HepG2 (cell line): ENCODE results near the gene ATP2A2. TPM values are rescaled to one million over a fixed set of nuclear protein-coding genes. Genes with fewer than 3 reads are reported as not detected.

Source experiments
- NR0B2 ChIP-seq: sonication (generic); formaldehyde crosslinking; IDR thresholded peaks from 2 replicates; pipeline ENCODE4 v1.4.0; 2020; ENCODE audit warnings: mild to moderate bottlenecking, missing genetic modification reagents
- TCF7 ChIP-seq: sonication (generic); IDR thresholded peaks from 2 replicates; pipeline ENCODE4 v1.6.1; 2016; ENCODE audit warnings: antibody characterized with exemption, low read depth
- TEAD2 ChIP-seq: sonication (generic); formaldehyde crosslinking; IDR thresholded peaks from 2 replicates; pipeline ENCODE4 v1.9.0; 2021; ENCODE audit warnings: missing genetic modification reagents
- U2AF1 ChIP-seq: fragments of 200-400 bp; formaldehyde crosslinking; optimal IDR thresholded peaks from 2 replicates; pipeline ENCODE3; 2017; ENCODE audit warnings: mild to moderate bottlenecking, low read depth, low read length
- ZFP36L1 ChIP-seq: sonication (generic); formaldehyde crosslinking; IDR thresholded peaks from 2 replicates; pipeline ENCODE4 v1.8.0; 2022; ENCODE audit warnings: mild to moderate bottlenecking, missing genetic modification reagents, moderate library complexity
- ZNF276 ChIP-seq: sonication (generic); formaldehyde crosslinking; IDR thresholded peaks from 2 replicates; pipeline ENCODE4 v1.4.0; 2020; ENCODE audit warnings: mild to moderate bottlenecking, low read depth, missing genetic modification reagents
- ZNF317 ChIP-seq: sonication (generic); formaldehyde crosslinking; IDR thresholded peaks from 2 replicates; pipeline ENCODE4 v1.5.0; 2020; ENCODE audit warnings: mild to moderate bottlenecking, missing genetic modification reagents
- ZNF460 ChIP-seq: sonication (generic); formaldehyde crosslinking; IDR thresholded peaks from 2 replicates; pipeline ENCODE4 v1.5.1; 2020; ENCODE audit warnings: missing genetic modification reagents, mild to moderate bottlenecking, borderline replicate concordance
- ZNF644 ChIP-seq: IDR thresholded peaks from 2 replicates; pipeline ENCODE4 v1.6.1; 2016; ENCODE audit warnings: low read depth
- ZSCAN25 ChIP-seq: sonication (generic); formaldehyde crosslinking; IDR thresholded peaks from 2 replicates; pipeline ENCODE4 v1.8.0; 2022; ENCODE audit warnings: mild to moderate bottlenecking, missing genetic modification reagents
- polyA plus RNA-seq, 8 experiments: library from polyadenylated mRNA; depleted of rRNA in 3 of 8; stranded (reverse) in 7 of 8; unstranded in 1 of 8; fragments of >200 nt; fragmentation: Illumina TruSeq in 4 of 8; extraction: Trizol in 4 of 8; gene quantifications; 2 replicates each; pipeline versions ENCODE4 v1.2.1 to v1.2.3, GENCODE V29; 2011 to 2016; ENCODE audit warnings: low read depth in 4 of 8, missing spikeins in 1 of 8, mixed read lengths in 1 of 8; ENCODE audit not compliant: insufficient read depth in 1 of 8
- total RNA-seq, 5 experiments: library from RNA; depleted of rRNA; stranded (reverse); fragments of >200 nt; fragmentation: Illumina TruSeq; extraction: Trizol; gene quantifications; 2 replicates each; pipeline ENCODE4 v1.2.3, GENCODE V29; 2016; ENCODE audit warnings: low read depth in 1 of 5
- TF ChIP-seq, protein P1 (sequence below), 2 experiments: sonication (generic) in 1 of 2; formaldehyde crosslinking in 1 of 2; IDR thresholded peaks; 2 replicates each; pipeline versions ENCODE4 v1.6.1 to v1.9.0; 2014 to 2022; ENCODE audit warnings: antibody characterized with exemption in 1 of 2, borderline replicate concordance in 1 of 2, inconsistent platforms in 1 of 2, low read depth in 1 of 2, missing genetic modification reagents in 1 of 2
- TF ChIP-seq, protein P2 (sequence below): sonication (generic); formaldehyde crosslinking; IDR thresholded peaks from 2 replicates; pipeline ENCODE4 v1.4.0; 2020; ENCODE audit warnings: missing genetic modification reagents

The ATP2A2 gene
- total and polyA plus RNA-seq, 2 of the 13 experiments (the other 11 are each of a cell fraction or from before 2014, with no cell fraction given) = 35.4 to 85.5 TPM

DNA sequence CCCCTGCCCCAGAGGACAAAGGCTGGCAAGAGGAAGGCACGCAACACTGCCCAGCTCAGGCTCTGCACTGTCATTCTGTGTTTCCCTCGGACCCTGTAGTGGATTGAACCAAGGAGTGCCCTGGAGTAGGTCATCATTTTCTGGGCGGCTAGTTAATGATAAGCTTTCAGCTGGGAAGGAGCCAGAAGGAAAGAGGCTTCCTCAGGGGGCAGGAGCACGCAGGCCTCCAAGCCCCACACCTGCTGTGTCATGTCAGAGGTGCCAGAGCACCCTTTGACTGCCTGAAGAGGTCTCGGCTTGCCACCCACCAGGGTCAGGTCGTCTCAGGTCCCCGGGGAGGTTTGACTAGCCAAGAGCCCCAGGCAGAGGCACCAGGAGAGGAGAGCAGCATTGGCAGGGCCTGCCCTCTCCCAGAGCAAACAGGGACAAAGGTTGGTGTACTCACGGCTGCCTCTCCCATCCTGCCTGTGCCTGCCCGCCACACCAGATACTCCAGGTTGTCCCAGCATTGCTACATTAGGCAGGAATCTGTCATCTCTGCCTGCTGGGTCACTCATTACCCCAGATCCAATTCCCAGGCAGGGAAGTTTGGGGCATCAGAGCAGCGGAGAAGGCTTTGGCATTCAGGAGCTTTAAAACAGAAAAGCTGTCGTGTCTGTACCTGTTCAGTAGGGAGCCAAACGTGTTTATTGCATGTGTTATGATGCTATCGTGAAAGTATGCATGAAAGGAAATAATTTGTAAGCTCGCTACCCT lies 33.5 kb upstream of the ATP2A2 start (continued):
- TF ChIP-seq, protein P1, sequence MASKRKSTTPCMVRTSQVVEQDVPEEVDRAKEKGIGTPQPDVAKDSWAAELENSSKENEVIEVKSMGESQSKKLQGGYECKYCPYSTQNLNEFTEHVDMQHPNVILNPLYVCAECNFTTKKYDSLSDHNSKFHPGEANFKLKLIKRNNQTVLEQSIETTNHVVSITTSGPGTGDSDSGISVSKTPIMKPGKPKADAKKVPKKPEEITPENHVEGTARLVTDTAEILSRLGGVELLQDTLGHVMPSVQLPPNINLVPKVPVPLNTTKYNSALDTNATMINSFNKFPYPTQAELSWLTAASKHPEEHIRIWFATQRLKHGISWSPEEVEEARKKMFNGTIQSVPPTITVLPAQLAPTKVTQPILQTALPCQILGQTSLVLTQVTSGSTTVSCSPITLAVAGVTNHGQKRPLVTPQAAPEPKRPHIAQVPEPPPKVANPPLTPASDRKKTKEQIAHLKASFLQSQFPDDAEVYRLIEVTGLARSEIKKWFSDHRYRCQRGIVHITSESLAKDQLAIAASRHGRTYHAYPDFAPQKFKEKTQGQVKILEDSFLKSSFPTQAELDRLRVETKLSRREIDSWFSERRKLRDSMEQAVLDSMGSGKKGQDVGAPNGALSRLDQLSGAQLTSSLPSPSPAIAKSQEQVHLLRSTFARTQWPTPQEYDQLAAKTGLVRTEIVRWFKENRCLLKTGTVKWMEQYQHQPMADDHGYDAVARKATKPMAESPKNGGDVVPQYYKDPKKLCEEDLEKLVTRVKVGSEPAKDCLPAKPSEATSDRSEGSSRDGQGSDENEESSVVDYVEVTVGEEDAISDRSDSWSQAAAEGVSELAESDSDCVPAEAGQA (IDR thresholded peaks at IDR 0.05; ENCODE audit: low read depth) = peak; percentile 18; the same call in 1 of the 2 replicates
- TF ChIP-seq, protein P1 (CRISPR knock-in tag; IDR thresholded peaks at IDR 0.05; ENCODE audit: borderline replicate concordance) = no peak
- TF ChIP-seq U2AF1 (no peak), ZNF317 (CRISPR knock-in tag) (no peak; the same call in 1 of the 2 replicates), TEAD2 (CRISPR knock-in tag) (no peak), ZSCAN25 (CRISPR knock-in tag) (peak; percentile 88), ZNF276 (CRISPR knock-in tag) (no peak), TCF7 (no peak), ZNF644 (peak; percentile 63), NR0B2 (no peak), ZNF460 (CRISPR knock-in tag) (no peak; the same call in 1 of the 2 replicates), ZFP36L1 (no peak)
- TF ChIP-seq, protein P2, sequence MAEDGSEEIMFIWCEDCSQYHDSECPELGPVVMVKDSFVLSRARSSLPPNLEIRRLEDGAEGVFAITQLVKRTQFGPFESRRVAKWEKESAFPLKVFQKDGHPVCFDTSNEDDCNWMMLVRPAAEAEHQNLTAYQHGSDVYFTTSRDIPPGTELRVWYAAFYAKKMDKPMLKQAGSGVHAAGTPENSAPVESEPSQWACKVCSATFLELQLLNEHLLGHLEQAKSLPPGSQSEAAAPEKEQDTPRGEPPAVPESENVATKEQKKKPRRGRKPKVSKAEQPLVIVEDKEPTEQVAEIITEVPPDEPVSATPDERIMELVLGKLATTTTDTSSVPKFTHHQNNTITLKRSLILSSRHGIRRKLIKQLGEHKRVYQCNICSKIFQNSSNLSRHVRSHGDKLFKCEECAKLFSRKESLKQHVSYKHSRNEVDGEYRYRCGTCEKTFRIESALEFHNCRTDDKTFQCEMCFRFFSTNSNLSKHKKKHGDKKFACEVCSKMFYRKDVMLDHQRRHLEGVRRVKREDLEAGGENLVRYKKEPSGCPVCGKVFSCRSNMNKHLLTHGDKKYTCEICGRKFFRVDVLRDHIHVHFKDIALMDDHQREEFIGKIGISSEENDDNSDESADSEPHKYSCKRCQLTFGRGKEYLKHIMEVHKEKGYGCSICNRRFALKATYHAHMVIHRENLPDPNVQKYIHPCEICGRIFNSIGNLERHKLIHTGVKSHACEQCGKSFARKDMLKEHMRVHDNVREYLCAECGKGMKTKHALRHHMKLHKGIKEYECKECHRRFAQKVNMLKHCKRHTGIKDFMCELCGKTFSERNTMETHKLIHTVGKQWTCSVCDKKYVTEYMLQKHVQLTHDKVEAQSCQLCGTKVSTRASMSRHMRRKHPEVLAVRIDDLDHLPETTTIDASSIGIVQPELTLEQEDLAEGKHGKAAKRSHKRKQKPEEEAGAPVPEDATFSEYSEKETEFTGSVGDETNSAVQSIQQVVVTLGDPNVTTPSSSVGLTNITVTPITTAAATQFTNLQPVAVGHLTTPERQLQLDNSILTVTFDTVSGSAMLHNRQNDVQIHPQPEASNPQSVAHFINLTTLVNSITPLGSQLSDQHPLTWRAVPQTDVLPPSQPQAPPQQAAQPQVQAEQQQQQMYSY (CRISPR knock-in tag) = no peak
